Measurements from ENCODE around the gene CLEC17A. TPM values are rescaled to one million over a fixed set of nuclear protein-coding genes. Genes with fewer than 3 reads are reported as not detected.
"Not testable (repeated sequence)": the region's sequence is repeated elsewhere in the genome, so short reads cannot be mapped to it uniquely, and the experiment has no call there.

CLEC17A gene
- total RNA-seq, 8 experiments from 2014 or later, result 0.05 TPM; not detected in 7

GRCh38 chr19:14551134-14552005, 31.5 kb upstream of the CLEC17A start:
- peak overlapping the region in 1 of 2 donors; percentile 21 for H3K27ac ChIP-seq
- H3K4me3 ChIP-seq; H3K4me1 ChIP-seq (replicated peaks in 1 of 2); in situ Hi-C loops (cut with MboI; ENCODE audit: low pct_unique_long_range_greater_than_20kb in 2 of 9, low sequenced_read_pairs in 9 of 9, unreplicated experiment in 9 of 9): not testable (repeated sequence)
- ATAC-seq (replicated peaks in 6 of 8), result peak; percentile 90 to 97 (median 93)
- WGBS, 10 experiments, result 37 to 92% (median 84%) methylated on average over 2 to 7 of the region's 12 CpGs; no CpG with 5 or more reads in 4 of the 10 experiments

GRCh38 chr19:14552006-14552360, 30.9 kb upstream of the CLEC17A start:
- H3K4me1 ChIP-seq (replicated peaks in 1 of 2); H3K27ac ChIP-seq; ATAC-seq (replicated peaks in 6 of 8); H3K4me3 ChIP-seq; in situ Hi-C loops (cut with MboI; ENCODE audit: low pct_unique_long_range_greater_than_20kb in 2 of 9, low sequenced_read_pairs in 9 of 9, unreplicated experiment in 9 of 9): not testable (repeated sequence)
- WGBS, 10 experiments, result 47 to 100% (median 89%) methylated on average over 1 to 7 of the region's 8 CpGs

GRCh38 chr19:14553042-14553938, 29.6 kb upstream of the CLEC17A start:
- Histone ChIP-seq H3K4me3 (no peak overlapping the region), H3K4me1 (replicated peaks in 1 of 2) (peaks cover 8 to 9% of the 10 kb centered on the region in 2 donors), H3K27ac (no peak overlapping the region)
- in situ Hi-C loops (cut with MboI; ENCODE audit: low pct_unique_long_range_greater_than_20kb in 2 of 9, low sequenced_read_pairs in 9 of 9, unreplicated experiment in 9 of 9), result no loop called here
- WGBS, 10 experiments, result 40 to 96% (median 94%) methylated on average over 1 to 11 of the region's 35 CpGs; no CpG with 5 or more reads in 6 of the 10 experiments
- ATAC-seq (replicated peaks in 6 of 8), result no peak

- Histone ChIP-seq H3K27ac (no peak overlapping the region), H3K4me3 (no peak overlapping the region), H3K4me1 (replicated peaks in 1 of 2) (peaks cover 13 to 14% of the 10 kb centered on the region in 2 donors)
- ATAC-seq (replicated peaks in 6 of 8), result no peak
- in situ Hi-C loops (cut with MboI; ENCODE audit: low pct_unique_long_range_greater_than_20kb in 2 of 9, low sequenced_read_pairs in 9 of 9, unreplicated experiment in 9 of 9), result no loop called here
- 75 to 83% (median 79%) methylated on average over 1 to 7 of the region's 9 CpGs; no CpG with 5 or more reads in 7 of the 10 experiments for WGBS, 10 experiments
These were observed 29.0 kb upstream of the CLEC17A start for GRCh38 chr19:14553939-14554243.

- H3K4me3 ChIP-seq, result no peak overlapping the region
- 37 to 100% (median 53%) methylated on average over 1 to 2 of the region's 6 CpGs; no CpG with 5 or more reads in 6 of the 10 experiments for WGBS, 10 experiments
- ATAC-seq (replicated peaks in 6 of 8), result peak in 1 of 8 experiments; percentile 9
- H3K27ac ChIP-seq, result no peak overlapping the region
- H3K4me1 ChIP-seq (replicated peaks in 1 of 2), result peaks cover 17 to 20% of the 10 kb centered on the region in 2 donors
- in situ Hi-C loops (cut with MboI; ENCODE audit: low pct_unique_long_range_greater_than_20kb in 2 of 9, low sequenced_read_pairs in 9 of 9, unreplicated experiment in 9 of 9), result no loop called here
These were observed 28.5 kb upstream of the CLEC17A start for GRCh38 chr19:14554382-14554812.

GRCh38 chr19:14555918-14556661, 26.8 kb upstream of the CLEC17A start:
- Histone ChIP-seq H3K4me3 (no peak overlapping the region), H3K4me1 (replicated peaks in 1 of 2) (peaks cover 24 to 28% of the 10 kb centered on the region in 2 donors), H3K27ac (no peak overlapping the region)
- in situ Hi-C loops (cut with MboI; ENCODE audit: low pct_unique_long_range_greater_than_20kb in 2 of 9, low sequenced_read_pairs in 9 of 9, unreplicated experiment in 9 of 9), result no loop called here
- 17 to 96% (median 80%) methylated on average over 1 to 6 of the region's 12 CpGs; no CpG with 5 or more reads in 1 of the 10 experiments for WGBS, 10 experiments
- ATAC-seq (replicated peaks in 6 of 8), result peak in 3 of 8 experiments; percentile 3 to 33 (median 7)

- H3K4me3 ChIP-seq, result no peak overlapping the region
- peak; percentile 56 to 96 (median 72) for ATAC-seq (replicated peaks in 6 of 8)
- peak overlapping the region in 1 of 2 donors; percentile 32 for H3K27ac ChIP-seq
- H3K4me1 ChIP-seq (replicated peaks in 1 of 2), result peaks cover 24 to 29% of the 10 kb centered on the region in 2 donors
- in situ Hi-C loops (cut with MboI; ENCODE audit: low pct_unique_long_range_greater_than_20kb in 2 of 9, low sequenced_read_pairs in 9 of 9, unreplicated experiment in 9 of 9), result no loop called here
- 0 to 100% (median 53%) methylated on average over 1 to 7 of the region's 18 CpGs; no CpG with 5 or more reads in 2 of the 10 experiments for WGBS, 10 experiments
These were observed 26.2 kb upstream of the CLEC17A start for GRCh38 chr19:14556662-14557188.

- ATAC-seq (replicated peaks in 6 of 8), result peak in 5 of 8 experiments; percentile 16 to 50 (median 41)
- Histone ChIP-seq H3K27ac (peak overlapping the region in 1 of 2 donors; percentile 38), H3K4me1 (replicated peaks in 1 of 2) (peaks cover 28 to 29% of the 10 kb centered on the region in 2 donors), H3K4me3 (no peak overlapping the region)
- in situ Hi-C loops (cut with MboI; ENCODE audit: low pct_unique_long_range_greater_than_20kb in 2 of 9, low sequenced_read_pairs in 9 of 9, unreplicated experiment in 9 of 9), result no loop called here
- WGBS, 10 experiments, result 68 to 100% (median 90%) methylated on average over 3 to 6 of the region's 23 CpGs; no CpG with 5 or more reads in 7 of the 10 experiments
These were observed 24.4 kb upstream of the CLEC17A start for GRCh38 chr19:14558370-14559066.

GRCh38 chr19:14559916-14560775, 22.7 kb upstream of the CLEC17A start:
- Histone ChIP-seq H3K4me3 (no peak overlapping the region), H3K4me1 (replicated peaks in 1 of 2) (peaks cover 29 to 33% of the 10 kb centered on the region in 2 donors), H3K27ac (no peak overlapping the region)
- 50 to 100% (median 78%) methylated on average over 1 to 7 of the region's 28 CpGs; no CpG with 5 or more reads in 4 of the 10 experiments for WGBS, 10 experiments
- ATAC-seq (replicated peaks in 6 of 8), result no peak
- in situ Hi-C loops (cut with MboI; ENCODE audit: low pct_unique_long_range_greater_than_20kb in 2 of 9, low sequenced_read_pairs in 9 of 9, unreplicated experiment in 9 of 9), result no loop called here

- 96% methylated on average over 5 of the region's 6 CpGs; no CpG with 5 or more reads in 9 of the 10 experiments for WGBS, 10 experiments
- peaks cover 29 to 33% of the 10 kb centered on the region in 2 donors for H3K4me1 ChIP-seq (replicated peaks in 1 of 2)
- no peak overlapping the region for H3K27ac ChIP-seq
- no peak overlapping the region for H3K4me3 ChIP-seq
- no peak for ATAC-seq (replicated peaks in 6 of 8)
- in situ Hi-C loops (cut with MboI; ENCODE audit: low pct_unique_long_range_greater_than_20kb in 2 of 9, low sequenced_read_pairs in 9 of 9, unreplicated experiment in 9 of 9), result no loop called here
These were observed 22.1 kb upstream of the CLEC17A start for GRCh38 chr19:14560776-14561108.

GRCh38 chr19:14561249-14561648, 21.6 kb upstream of the CLEC17A start:
- peaks cover 29 to 33% of the 10 kb centered on the region in 2 donors for H3K4me1 ChIP-seq (replicated peaks in 1 of 2)
- in situ Hi-C loops (cut with MboI; ENCODE audit: low pct_unique_long_range_greater_than_20kb in 2 of 9, low sequenced_read_pairs in 9 of 9, unreplicated experiment in 9 of 9), result no loop called here
- ATAC-seq (replicated peaks in 6 of 8), result no peak
- no peak overlapping the region for H3K27ac ChIP-seq
- WGBS, 10 experiments, result no CpG with 5 or more reads among the region's 8 CpGs
- no peak overlapping the region for H3K4me3 ChIP-seq
